Liver (tissue), 3 donors: ENCODE results near the gene AGBL4.

ENCODE experiments used
- EGR1 ChIP-seq, 2 donors: IDR thresholded peaks; 2 replicates each; pipeline ENCODE4 v1.6.1; 2016 to 2018; ENCODE audit warnings: antibody characterized with exemption in 2 of 2, low read depth in 2 of 2
- FOXA1 ChIP-seq: IDR thresholded peaks from 2 replicates; pipeline ENCODE4 v1.6.1; 2016; ENCODE audit warnings: antibody characterized with exemption
- GABPA ChIP-seq, 2 donors: IDR thresholded peaks in 1 of 2; conservative IDR thresholded peaks in 1 of 2; 2 replicates each; pipeline ENCODE4 v1.6.1; 2016; ENCODE audit warnings: antibody characterized with exemption in 2 of 2, mild to moderate bottlenecking in 1 of 2, moderate library complexity in 1 of 2
- RXRA ChIP-seq, 2 donors: IDR thresholded peaks; 2 replicates each; pipeline ENCODE4 v1.6.1; 2017 to 2018; ENCODE audit warnings: antibody characterized with exemption in 2 of 2, mild to moderate bottlenecking in 1 of 2
- TAF1 ChIP-seq: conservative IDR thresholded peaks from 2 replicates; pipeline ENCODE4 v1.6.1; 2016; ENCODE audit warnings: antibody characterized with exemption, mild to moderate bottlenecking
- YY1 ChIP-seq: IDR thresholded peaks from 2 replicates; pipeline ENCODE4 v1.6.1; 2016; ENCODE audit warnings: antibody characterized with exemption, mild to moderate bottlenecking
- TF ChIP-seq, protein P1 (sequence below): fragments of 150-350 bp; IDR thresholded peaks from 2 replicates; pipeline ENCODE4 v1.5.1; 2017; ENCODE audit warnings: improper control_type of control experiment, low read depth, low read length; ENCODE audit not compliant: missing input control
- TF ChIP-seq, protein P2 (sequence below): IDR thresholded peaks from 2 replicates; pipeline ENCODE4 v1.6.1; 2016; ENCODE audit warnings: antibody characterized with exemption, mild to moderate bottlenecking
- TF ChIP-seq, protein P3 (sequence below): IDR thresholded peaks from 2 replicates; pipeline ENCODE4 v1.6.1; 2016; ENCODE audit warnings: antibody characterized with exemption
- TF ChIP-seq, protein P4 (sequence below): IDR thresholded peaks from 2 replicates; pipeline ENCODE4 v1.6.1; 2016; ENCODE audit warnings: antibody characterized with exemption
- donor health status: healthy.
- donor health status: healthy.

GRCh38 chr1:49016030-49016977, 1007.5 kb downstream of the AGBL4 start:
- TF ChIP-seq, protein P1, sequence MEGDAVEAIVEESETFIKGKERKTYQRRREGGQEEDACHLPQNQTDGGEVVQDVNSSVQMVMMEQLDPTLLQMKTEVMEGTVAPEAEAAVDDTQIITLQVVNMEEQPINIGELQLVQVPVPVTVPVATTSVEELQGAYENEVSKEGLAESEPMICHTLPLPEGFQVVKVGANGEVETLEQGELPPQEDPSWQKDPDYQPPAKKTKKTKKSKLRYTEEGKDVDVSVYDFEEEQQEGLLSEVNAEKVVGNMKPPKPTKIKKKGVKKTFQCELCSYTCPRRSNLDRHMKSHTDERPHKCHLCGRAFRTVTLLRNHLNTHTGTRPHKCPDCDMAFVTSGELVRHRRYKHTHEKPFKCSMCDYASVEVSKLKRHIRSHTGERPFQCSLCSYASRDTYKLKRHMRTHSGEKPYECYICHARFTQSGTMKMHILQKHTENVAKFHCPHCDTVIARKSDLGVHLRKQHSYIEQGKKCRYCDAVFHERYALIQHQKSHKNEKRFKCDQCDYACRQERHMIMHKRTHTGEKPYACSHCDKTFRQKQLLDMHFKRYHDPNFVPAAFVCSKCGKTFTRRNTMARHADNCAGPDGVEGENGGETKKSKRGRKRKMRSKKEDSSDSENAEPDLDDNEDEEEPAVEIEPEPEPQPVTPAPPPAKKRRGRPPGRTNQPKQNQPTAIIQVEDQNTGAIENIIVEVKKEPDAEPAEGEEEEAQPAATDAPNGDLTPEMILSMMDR, result no peak
- TF ChIP-seq EGR1 (IDR thresholded peaks at IDR 0.05; ENCODE audit: low read depth in 2 of 2) (no peak), TAF1 (no peak), FOXA1 (no peak), YY1 (no peak), GABPA (IDR thresholded peaks at IDR 0.05 in 1 of 2, conservative IDR thresholded peaks at IDR 0.05 in 1 of 2) (no peak), RXRA (IDR thresholded peaks at IDR 0.05) (no peak)
- TF ChIP-seq, protein P2, sequence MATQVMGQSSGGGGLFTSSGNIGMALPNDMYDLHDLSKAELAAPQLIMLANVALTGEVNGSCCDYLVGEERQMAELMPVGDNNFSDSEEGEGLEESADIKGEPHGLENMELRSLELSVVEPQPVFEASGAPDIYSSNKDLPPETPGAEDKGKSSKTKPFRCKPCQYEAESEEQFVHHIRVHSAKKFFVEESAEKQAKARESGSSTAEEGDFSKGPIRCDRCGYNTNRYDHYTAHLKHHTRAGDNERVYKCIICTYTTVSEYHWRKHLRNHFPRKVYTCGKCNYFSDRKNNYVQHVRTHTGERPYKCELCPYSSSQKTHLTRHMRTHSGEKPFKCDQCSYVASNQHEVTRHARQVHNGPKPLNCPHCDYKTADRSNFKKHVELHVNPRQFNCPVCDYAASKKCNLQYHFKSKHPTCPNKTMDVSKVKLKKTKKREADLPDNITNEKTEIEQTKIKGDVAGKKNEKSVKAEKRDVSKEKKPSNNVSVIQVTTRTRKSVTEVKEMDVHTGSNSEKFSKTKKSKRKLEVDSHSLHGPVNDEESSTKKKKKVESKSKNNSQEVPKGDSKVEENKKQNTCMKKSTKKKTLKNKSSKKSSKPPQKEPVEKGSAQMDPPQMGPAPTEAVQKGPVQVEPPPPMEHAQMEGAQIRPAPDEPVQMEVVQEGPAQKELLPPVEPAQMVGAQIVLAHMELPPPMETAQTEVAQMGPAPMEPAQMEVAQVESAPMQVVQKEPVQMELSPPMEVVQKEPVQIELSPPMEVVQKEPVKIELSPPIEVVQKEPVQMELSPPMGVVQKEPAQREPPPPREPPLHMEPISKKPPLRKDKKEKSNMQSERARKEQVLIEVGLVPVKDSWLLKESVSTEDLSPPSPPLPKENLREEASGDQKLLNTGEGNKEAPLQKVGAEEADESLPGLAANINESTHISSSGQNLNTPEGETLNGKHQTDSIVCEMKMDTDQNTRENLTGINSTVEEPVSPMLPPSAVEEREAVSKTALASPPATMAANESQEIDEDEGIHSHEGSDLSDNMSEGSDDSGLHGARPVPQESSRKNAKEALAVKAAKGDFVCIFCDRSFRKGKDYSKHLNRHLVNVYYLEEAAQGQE, result no peak
- TF ChIP-seq, protein P3, sequence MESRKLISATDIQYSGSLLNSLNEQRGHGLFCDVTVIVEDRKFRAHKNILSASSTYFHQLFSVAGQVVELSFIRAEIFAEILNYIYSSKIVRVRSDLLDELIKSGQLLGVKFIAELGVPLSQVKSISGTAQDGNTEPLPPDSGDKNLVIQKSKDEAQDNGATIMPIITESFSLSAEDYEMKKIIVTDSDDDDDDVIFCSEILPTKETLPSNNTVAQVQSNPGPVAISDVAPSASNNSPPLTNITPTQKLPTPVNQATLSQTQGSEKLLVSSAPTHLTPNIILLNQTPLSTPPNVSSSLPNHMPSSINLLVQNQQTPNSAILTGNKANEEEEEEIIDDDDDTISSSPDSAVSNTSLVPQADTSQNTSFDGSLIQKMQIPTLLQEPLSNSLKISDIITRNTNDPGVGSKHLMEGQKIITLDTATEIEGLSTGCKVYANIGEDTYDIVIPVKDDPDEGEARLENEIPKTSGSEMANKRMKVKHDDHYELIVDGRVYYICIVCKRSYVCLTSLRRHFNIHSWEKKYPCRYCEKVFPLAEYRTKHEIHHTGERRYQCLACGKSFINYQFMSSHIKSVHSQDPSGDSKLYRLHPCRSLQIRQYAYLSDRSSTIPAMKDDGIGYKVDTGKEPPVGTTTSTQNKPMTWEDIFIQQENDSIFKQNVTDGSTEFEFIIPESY, result no peak
- TF ChIP-seq, protein P4, sequence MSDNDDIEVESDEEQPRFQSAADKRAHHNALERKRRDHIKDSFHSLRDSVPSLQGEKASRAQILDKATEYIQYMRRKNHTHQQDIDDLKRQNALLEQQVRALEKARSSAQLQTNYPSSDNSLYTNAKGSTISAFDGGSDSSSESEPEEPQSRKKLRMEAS, result no peak
